ENCODE measurements around the gene ZC3H18. TPM values are rescaled to one million over a fixed set of nuclear protein-coding genes. Genes with fewer than 3 reads are reported as not detected.

ZC3H18 gene
- total RNA-seq, 2 donors from 2014 or later: 23.2 to 29.1 TPM

GRCh38 chr16:88614818-88615580 is 44.8 kb downstream of the ZC3H18 start:
- intact Hi-C loops (cut with DNase I): no loop called here
- no peak for DNase-seq (ENCODE audit: low spot score)

- intact Hi-C loops (cut with DNase I): no loop called here
Measured at GRCh38 chr16:88616320-88616719, 46.1 kb downstream of the ZC3H18 start.

GRCh38 chr16:88616736-88617135 is 46.5 kb downstream of the ZC3H18 start:
- DNase-seq (ENCODE audit: low spot score): no peak
- intact Hi-C loops (cut with DNase I): no loop called here

More at GRCh38 chr16:88616320-88616719, 46.1 kb downstream of the ZC3H18 start:
- no peak for DNase-seq (ENCODE audit: low spot score)

GRCh38 chr16:88617268-88618031 is 47.2 kb downstream of the ZC3H18 start:
- DNase-seq (ENCODE audit: low spot score): no peak
- intact Hi-C loops (cut with DNase I): no loop called here

- no peak for DNase-seq (ENCODE audit: low spot score)
- intact Hi-C loops (cut with DNase I): no loop called here
Measured at GRCh38 chr16:88618182-88618955, 48.2 kb downstream of the ZC3H18 start.

- intact Hi-C loops (cut with DNase I): no loop called here
Measured at GRCh38 chr16:88618956-88619667, 48.9 kb downstream of the ZC3H18 start.

GRCh38 chr16:88619859-88620815 is 49.9 kb downstream of the ZC3H18 start:
- intact Hi-C loops (cut with DNase I): no loop called here
- no peak for DNase-seq (ENCODE audit: low spot score)

More at GRCh38 chr16:88618956-88619667, 48.9 kb downstream of the ZC3H18 start:
- DNase-seq (ENCODE audit: low spot score): no peak

- intact Hi-C loops (cut with DNase I): no loop called here
- no peak for DNase-seq (ENCODE audit: low spot score)
Measured at GRCh38 chr16:88622125-88622524, 51.9 kb downstream of the ZC3H18 start.

- intact Hi-C loops (cut with DNase I): no loop called here
Measured at GRCh38 chr16:88622866-88623265, 52.7 kb downstream of the ZC3H18 start.

GRCh38 chr16:88623858-88624257 is 53.7 kb downstream of the ZC3H18 start:
- DNase-seq (ENCODE audit: low spot score): no peak

More at GRCh38 chr16:88622866-88623265, 52.7 kb downstream of the ZC3H18 start:
- no peak for DNase-seq (ENCODE audit: low spot score)

GRCh38 chr16:88624481-88624880 is 54.3 kb downstream of the ZC3H18 start:
- intact Hi-C loops (cut with DNase I): no loop called here
- DNase-seq (ENCODE audit: low spot score): no peak

More at GRCh38 chr16:88623858-88624257, 53.7 kb downstream of the ZC3H18 start:
- intact Hi-C loops (cut with DNase I): no loop called here

GRCh38 chr16:88624977-88625576 is 54.9 kb downstream of the ZC3H18 start:
- no peak for DNase-seq (ENCODE audit: low spot score)
- intact Hi-C loops (cut with DNase I): no loop called here

GRCh38 chr16:88626646-88627045 is 56.4 kb downstream of the ZC3H18 start:
- intact Hi-C loops (cut with DNase I): no loop called here
- DNase-seq (ENCODE audit: low spot score): no peak

GRCh38 chr16:88627531-88628411 is 57.6 kb downstream of the ZC3H18 start:
- intact Hi-C loops (cut with DNase I): no loop called here
- no peak for DNase-seq (ENCODE audit: low spot score)

GRCh38 chr16:88628512-88628974 is 58.3 kb downstream of the ZC3H18 start:
- no peak for DNase-seq (ENCODE audit: low spot score)
- intact Hi-C loops (cut with DNase I): no loop called here

- no peak for DNase-seq (ENCODE audit: low spot score)
- intact Hi-C loops (cut with DNase I): no loop called here
Measured at GRCh38 chr16:88629835-88630234, 59.6 kb downstream of the ZC3H18 start.

GRCh38 chr16:88630433-88630832 is 60.2 kb downstream of the ZC3H18 start:
- no peak for DNase-seq (ENCODE audit: low spot score)
- intact Hi-C loops (cut with DNase I): no loop called here

Data from posterior vena cava (tissue), 2 donors.